ENCODE data around the gene USP25.

GRCh38 chr21:15852146-15852545 is 122.4 kb downstream of the USP25 start:
- TF ChIP-seq POLR2AphosphoS5 (IDR thresholded peaks at IDR 0.05) (no peak), CTCF (IDR thresholded peaks at IDR 0.05) (no peak)
